ENCODE data around the gene UVRAG. TPM values are rescaled to one million over a fixed set of nuclear protein-coding genes. Genes with fewer than 3 reads are reported as not detected.

Gene UVRAG
- total and polyA plus RNA-seq, 2 of the 13 experiments (the other 11 are each of a cell fraction or from before 2014, with no cell fraction given), result 9.7 to 17.3 TPM

DNA sequence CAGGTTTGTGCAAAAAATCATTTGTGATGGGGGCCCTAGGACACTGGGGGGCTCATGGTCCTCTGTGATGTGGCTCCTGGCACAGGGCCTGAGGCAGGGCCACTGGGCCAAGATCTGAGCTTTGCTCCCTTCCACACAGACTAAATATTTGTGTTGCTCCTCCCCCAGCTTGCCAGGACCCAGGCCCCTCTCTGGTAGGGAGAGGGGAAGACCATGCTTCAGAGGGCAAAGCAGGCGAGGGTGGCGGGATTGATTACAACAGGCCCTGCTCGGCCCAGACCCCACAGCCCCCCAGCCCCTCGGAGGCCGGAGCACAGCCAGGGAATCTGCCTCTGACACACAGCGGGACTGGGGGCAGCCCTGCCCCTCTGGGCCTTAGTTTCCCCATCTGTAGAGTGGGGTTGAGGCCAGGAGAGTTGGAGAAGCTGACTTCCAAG is 362.3 kb downstream of the UVRAG start (continued):
- TF ChIP-seq, protein P1, sequence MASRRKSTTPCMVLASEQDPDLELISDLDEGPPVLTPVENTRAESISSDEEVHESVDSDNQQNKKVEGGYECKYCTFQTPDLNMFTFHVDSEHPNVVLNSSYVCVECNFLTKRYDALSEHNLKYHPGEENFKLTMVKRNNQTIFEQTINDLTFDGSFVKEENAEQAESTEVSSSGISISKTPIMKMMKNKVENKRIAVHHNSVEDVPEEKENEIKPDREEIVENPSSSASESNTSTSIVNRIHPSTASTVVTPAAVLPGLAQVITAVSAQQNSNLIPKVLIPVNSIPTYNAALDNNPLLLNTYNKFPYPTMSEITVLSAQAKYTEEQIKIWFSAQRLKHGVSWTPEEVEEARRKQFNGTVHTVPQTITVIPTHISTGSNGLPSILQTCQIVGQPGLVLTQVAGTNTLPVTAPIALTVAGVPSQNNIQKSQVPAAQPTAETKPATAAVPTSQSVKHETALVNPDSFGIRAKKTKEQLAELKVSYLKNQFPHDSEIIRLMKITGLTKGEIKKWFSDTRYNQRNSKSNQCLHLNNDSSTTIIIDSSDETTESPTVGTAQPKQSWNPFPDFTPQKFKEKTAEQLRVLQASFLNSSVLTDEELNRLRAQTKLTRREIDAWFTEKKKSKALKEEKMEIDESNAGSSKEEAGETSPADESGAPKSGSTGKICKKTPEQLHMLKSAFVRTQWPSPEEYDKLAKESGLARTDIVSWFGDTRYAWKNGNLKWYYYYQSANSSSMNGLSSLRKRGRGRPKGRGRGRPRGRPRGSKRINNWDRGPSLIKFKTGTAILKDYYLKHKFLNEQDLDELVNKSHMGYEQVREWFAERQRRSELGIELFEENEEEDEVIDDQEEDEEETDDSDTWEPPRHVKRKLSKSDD (CRISPR knock-in tag; IDR thresholded peaks at IDR 0.05; ENCODE audit: low read depth), result 0 out of 2 replicates have a peak, but pooled peaks have one; percentile 28
- TF ChIP-seq, protein P2, sequence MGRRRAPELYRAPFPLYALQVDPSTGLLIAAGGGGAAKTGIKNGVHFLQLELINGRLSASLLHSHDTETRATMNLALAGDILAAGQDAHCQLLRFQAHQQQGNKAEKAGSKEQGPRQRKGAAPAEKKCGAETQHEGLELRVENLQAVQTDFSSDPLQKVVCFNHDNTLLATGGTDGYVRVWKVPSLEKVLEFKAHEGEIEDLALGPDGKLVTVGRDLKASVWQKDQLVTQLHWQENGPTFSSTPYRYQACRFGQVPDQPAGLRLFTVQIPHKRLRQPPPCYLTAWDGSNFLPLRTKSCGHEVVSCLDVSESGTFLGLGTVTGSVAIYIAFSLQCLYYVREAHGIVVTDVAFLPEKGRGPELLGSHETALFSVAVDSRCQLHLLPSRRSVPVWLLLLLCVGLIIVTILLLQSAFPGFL (CRISPR knock-in tag; IDR thresholded peaks at IDR 0.05), result no peak
- TF ChIP-seq ZNF766 (CRISPR knock-in tag; IDR thresholded peaks at IDR 0.05; ENCODE audit: borderline replicate concordance) (no peak), RBFOX2 (IDR thresholded peaks at IDR 0.05; ENCODE audit: low read depth, low read length) (no peak), WIZ (CRISPR knock-in tag; IDR thresholded peaks at IDR 0.05) (0 out of 2 replicates have a peak, but pooled peaks have one; percentile 47), NCOA1 (CRISPR knock-in tag; IDR thresholded peaks at IDR 0.05) (no peak), ZNF232 (CRISPR knock-in tag; IDR thresholded peaks at IDR 0.05; ENCODE audit: borderline replicate concordance) (no peak), SYNCRIP (IDR thresholded peaks at IDR 0.05; ENCODE audit: insufficient read depth, low read depth, low read length) (no peak), GFI1 (CRISPR knock-in tag; IDR thresholded peaks at IDR 0.05; ENCODE audit: borderline replicate concordance) (0 out of 2 replicates have a peak, but pooled peaks have one; percentile 17), HIVEP1 (CRISPR knock-in tag; IDR thresholded peaks at IDR 0.05) (no peak), MYNN (CRISPR knock-in tag; IDR thresholded peaks at IDR 0.05; ENCODE audit: low read depth) (no peak), ZNF333 (CRISPR knock-in tag; IDR thresholded peaks at IDR 0.05; ENCODE audit: borderline replicate concordance) (no peak), ZNF337 (CRISPR knock-in tag; IDR thresholded peaks at IDR 0.05; ENCODE audit: borderline replicate concordance, low read depth) (no peak), RFXANK (CRISPR knock-in tag; IDR thresholded peaks at IDR 0.05) (no peak)
- TF ChIP-seq, protein P3, sequence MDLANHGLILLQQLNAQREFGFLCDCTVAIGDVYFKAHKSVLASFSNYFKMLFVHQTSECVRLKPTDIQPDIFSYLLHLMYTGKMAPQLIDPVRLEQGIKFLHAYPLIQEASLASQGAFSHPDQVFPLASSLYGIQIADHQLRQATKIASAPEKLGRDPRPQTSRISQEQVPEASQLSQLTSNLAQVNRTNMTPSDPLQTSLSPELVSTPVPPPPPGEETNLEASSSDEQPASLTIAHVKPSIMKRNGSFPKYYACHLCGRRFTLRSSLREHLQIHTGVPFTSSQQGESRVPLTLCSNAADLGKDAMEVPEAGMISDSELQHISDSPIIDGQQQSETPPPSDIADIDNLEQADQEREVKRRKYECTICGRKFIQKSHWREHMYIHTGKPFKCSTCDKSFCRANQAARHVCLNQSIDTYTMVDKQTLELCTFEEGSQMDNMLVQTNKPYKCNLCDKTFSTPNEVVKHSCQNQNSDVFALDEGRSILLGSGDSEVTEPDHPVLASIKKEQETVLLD (CRISPR knock-in tag; IDR thresholded peaks at IDR 0.05; ENCODE audit: low read depth), result no peak
- TF ChIP-seq, protein P4, sequence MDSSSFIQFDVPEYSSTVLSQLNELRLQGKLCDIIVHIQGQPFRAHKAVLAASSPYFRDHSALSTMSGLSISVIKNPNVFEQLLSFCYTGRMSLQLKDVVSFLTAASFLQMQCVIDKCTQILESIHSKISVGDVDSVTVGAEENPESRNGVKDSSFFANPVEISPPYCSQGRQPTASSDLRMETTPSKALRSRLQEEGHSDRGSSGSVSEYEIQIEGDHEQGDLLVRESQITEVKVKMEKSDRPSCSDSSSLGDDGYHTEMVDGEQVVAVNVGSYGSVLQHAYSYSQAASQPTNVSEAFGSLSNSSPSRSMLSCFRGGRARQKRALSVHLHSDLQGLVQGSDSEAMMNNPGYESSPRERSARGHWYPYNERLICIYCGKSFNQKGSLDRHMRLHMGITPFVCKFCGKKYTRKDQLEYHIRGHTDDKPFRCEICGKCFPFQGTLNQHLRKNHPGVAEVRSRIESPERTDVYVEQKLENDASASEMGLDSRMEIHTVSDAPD (CRISPR knock-in tag; IDR thresholded peaks at IDR 0.05), result no peak
- TF ChIP-seq, protein P5, sequence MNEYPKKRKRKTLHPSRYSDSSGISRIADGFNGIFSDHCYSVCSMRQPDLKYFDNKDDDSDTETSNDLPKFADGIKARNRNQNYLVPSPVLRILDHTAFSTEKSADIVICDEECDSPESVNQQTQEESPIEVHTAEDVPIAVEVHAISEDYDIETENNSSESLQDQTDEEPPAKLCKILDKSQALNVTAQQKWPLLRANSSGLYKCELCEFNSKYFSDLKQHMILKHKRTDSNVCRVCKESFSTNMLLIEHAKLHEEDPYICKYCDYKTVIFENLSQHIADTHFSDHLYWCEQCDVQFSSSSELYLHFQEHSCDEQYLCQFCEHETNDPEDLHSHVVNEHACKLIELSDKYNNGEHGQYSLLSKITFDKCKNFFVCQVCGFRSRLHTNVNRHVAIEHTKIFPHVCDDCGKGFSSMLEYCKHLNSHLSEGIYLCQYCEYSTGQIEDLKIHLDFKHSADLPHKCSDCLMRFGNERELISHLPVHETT (CRISPR knock-in tag; conservative IDR thresholded peaks at IDR 0.05), result no peak
- TF ChIP-seq, protein P6, sequence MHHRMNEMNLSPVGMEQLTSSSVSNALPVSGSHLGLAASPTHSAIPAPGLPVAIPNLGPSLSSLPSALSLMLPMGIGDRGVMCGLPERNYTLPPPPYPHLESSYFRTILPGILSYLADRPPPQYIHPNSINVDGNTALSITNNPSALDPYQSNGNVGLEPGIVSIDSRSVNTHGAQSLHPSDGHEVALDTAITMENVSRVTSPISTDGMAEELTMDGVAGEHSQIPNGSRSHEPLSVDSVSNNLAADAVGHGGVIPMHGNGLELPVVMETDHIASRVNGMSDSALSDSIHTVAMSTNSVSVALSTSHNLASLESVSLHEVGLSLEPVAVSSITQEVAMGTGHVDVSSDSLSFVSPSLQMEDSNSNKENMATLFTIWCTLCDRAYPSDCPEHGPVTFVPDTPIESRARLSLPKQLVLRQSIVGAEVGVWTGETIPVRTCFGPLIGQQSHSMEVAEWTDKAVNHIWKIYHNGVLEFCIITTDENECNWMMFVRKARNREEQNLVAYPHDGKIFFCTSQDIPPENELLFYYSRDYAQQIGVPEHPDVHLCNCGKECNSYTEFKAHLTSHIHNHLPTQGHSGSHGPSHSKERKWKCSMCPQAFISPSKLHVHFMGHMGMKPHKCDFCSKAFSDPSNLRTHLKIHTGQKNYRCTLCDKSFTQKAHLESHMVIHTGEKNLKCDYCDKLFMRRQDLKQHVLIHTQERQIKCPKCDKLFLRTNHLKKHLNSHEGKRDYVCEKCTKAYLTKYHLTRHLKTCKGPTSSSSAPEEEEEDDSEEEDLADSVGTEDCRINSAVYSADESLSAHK (CRISPR knock-in tag; IDR thresholded peaks at IDR 0.05; ENCODE audit: borderline replicate concordance), result no peak

Data from HepG2 (cell line).